GM12878 (cell line): ENCODE data around the gene MGAT4C.

Experiments used
- BRCA1 ChIP-seq: IDR thresholded peaks from 2 replicates; pipeline ENCODE4 v1.6.1; 2011; ENCODE audit warnings: low read depth, low read length, improper control_type of control experiment
- CBX3 ChIP-seq: fragments of 200-600 bp; sonication (generic); IDR thresholded peaks from 2 replicates; pipeline ENCODE4 v1.6.1; 2016; ENCODE audit warnings: low read depth, borderline replicate concordance
- CHD2 ChIP-seq: IDR thresholded peaks from 2 replicates; pipeline ENCODE4 v1.6.1; 2011; ENCODE audit warnings: low read depth, low read length, improper control_type of control experiment, borderline replicate concordance
- POLR2AphosphoS2 ChIP-seq: IDR thresholded peaks from 2 replicates; pipeline ENCODE4 v1.6.1; 2011; ENCODE audit warnings: low read depth, mild to moderate bottlenecking, low read length, improper control_type of control experiment, moderate library complexity
- POLR2AphosphoS5 ChIP-seq: IDR thresholded peaks from 2 replicates; pipeline ENCODE4 v1.6.1; 2011; ENCODE audit warnings: mild to moderate bottlenecking, low read length, inconsistent platforms
- ZNF622 ChIP-seq: fragments of 450-650 bp; IDR thresholded peaks from 2 replicates; pipeline ENCODE4 v1.6.1; 2017; ENCODE audit warnings: mild to moderate bottlenecking, inconsistent platforms
- TF ChIP-seq, protein P1 (sequence below), 3 experiments: IDR thresholded peaks in 2 of 3; conservative IDR thresholded peaks in 1 of 3; 2 replicates each; pipeline ENCODE4 v1.5.1; 2011; ENCODE audit warnings: low read depth in 3 of 3, low read length in 3 of 3, mild to moderate bottlenecking in 3 of 3, control low read depth in 2 of 3, moderate library complexity in 2 of 3, inconsistent platforms in 1 of 3, mixed read lengths in 1 of 3; ENCODE audit not compliant: control insufficient read depth in 2 of 3, insufficient read depth in 1 of 3; ENCODE audit errors: extremely low read depth in 1 of 3
- TF ChIP-seq, protein P2 (sequence below): IDR thresholded peaks from 2 replicates; pipeline ENCODE4 v1.6.1; 2012; ENCODE audit warnings: mild to moderate bottlenecking, low read depth, low read length

DNA sequence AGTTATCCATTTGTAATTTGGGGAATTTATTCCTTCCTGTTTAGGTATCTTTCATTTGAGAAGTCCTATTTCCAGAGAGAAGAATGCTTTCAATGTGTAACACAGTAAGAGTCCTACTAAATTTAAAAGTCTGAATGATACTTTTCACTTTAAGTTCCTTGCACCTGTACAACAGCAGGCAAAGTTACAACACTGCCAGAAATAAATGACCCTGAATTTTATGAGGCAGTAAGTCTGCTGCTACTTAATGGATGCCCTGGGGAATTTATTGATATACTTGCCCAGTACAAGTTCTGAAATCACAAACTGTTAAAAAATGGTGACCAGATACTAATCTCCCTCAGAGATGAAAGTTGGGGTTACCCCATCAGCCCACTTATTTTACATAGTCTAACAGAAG lies 329.0 kb downstream of the MGAT4C start:
- TF ChIP-seq POLR2AphosphoS2: no peak
- no peak for TF ChIP-seq CBX3
- TF ChIP-seq ZNF622: no peak
- no peak for TF ChIP-seq CHD2
- TF ChIP-seq, protein P1, sequence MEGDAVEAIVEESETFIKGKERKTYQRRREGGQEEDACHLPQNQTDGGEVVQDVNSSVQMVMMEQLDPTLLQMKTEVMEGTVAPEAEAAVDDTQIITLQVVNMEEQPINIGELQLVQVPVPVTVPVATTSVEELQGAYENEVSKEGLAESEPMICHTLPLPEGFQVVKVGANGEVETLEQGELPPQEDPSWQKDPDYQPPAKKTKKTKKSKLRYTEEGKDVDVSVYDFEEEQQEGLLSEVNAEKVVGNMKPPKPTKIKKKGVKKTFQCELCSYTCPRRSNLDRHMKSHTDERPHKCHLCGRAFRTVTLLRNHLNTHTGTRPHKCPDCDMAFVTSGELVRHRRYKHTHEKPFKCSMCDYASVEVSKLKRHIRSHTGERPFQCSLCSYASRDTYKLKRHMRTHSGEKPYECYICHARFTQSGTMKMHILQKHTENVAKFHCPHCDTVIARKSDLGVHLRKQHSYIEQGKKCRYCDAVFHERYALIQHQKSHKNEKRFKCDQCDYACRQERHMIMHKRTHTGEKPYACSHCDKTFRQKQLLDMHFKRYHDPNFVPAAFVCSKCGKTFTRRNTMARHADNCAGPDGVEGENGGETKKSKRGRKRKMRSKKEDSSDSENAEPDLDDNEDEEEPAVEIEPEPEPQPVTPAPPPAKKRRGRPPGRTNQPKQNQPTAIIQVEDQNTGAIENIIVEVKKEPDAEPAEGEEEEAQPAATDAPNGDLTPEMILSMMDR (IDR thresholded peaks at IDR 0.05 in 2 of 3, conservative IDR thresholded peaks at IDR 0.05 in 1 of 3; ENCODE audit: control insufficient read depth in 2 of 3, extremely low read depth in 1 of 3, insufficient read depth in 1 of 3, low read depth in 3 of 3, low read length in 3 of 3): no peak
- TF ChIP-seq, protein P2, sequence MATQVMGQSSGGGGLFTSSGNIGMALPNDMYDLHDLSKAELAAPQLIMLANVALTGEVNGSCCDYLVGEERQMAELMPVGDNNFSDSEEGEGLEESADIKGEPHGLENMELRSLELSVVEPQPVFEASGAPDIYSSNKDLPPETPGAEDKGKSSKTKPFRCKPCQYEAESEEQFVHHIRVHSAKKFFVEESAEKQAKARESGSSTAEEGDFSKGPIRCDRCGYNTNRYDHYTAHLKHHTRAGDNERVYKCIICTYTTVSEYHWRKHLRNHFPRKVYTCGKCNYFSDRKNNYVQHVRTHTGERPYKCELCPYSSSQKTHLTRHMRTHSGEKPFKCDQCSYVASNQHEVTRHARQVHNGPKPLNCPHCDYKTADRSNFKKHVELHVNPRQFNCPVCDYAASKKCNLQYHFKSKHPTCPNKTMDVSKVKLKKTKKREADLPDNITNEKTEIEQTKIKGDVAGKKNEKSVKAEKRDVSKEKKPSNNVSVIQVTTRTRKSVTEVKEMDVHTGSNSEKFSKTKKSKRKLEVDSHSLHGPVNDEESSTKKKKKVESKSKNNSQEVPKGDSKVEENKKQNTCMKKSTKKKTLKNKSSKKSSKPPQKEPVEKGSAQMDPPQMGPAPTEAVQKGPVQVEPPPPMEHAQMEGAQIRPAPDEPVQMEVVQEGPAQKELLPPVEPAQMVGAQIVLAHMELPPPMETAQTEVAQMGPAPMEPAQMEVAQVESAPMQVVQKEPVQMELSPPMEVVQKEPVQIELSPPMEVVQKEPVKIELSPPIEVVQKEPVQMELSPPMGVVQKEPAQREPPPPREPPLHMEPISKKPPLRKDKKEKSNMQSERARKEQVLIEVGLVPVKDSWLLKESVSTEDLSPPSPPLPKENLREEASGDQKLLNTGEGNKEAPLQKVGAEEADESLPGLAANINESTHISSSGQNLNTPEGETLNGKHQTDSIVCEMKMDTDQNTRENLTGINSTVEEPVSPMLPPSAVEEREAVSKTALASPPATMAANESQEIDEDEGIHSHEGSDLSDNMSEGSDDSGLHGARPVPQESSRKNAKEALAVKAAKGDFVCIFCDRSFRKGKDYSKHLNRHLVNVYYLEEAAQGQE: no peak
- no peak for TF ChIP-seq POLR2AphosphoS5
- no peak for TF ChIP-seq BRCA1
